HEK293 (cell line): ENCODE measurements around the gene PSTK.

ENCODE experiments used
- CTCF ChIA-PET: fragments of 350-600 bp; formaldehyde crosslinking; extraction: SDS; loops from one replicate; lab custom pipeline; 2021; ENCODE audit warnings: antibody characterized with exemption; lab: Yijun Ruan, JAX
- POLR2A ChIA-PET: fragments of 300-600 bp; formaldehyde crosslinking; extraction: SDS; loops from one replicate; lab custom pipeline; 2020; ENCODE audit warnings: antibody characterized with exemption, inconsistent platforms; lab: Yijun Ruan, JAX
- H3K27ac ChIP-seq: fragments of 200-500 bp; sonication (Bioruptor generic); 2 replicates; pipeline ENCODE4 v1.5.1; 2014; ENCODE audit warnings: low read depth, low read length, control low read depth, inconsistent platforms; ENCODE audit errors: extremely low read depth
- H3K36me3 ChIP-seq, 2 experiments: fragments of 200-500 bp in 1 of 2; sonication (Bioruptor generic) in 1 of 2; 1 replicate in 1 of 2; 2 replicates in 1 of 2; pipeline ENCODE4 v1.5.1; 2014 to 2017; ENCODE audit warnings: inconsistent platforms in 2 of 2, low read length in 2 of 2; ENCODE audit not compliant: control insufficient read depth in 2 of 2, insufficient read depth in 1 of 2
- H3K4me1 ChIP-seq: fragments of 200-500 bp; sonication (Bioruptor generic); 2 replicates; pipeline ENCODE4 v1.5.1; 2014; ENCODE audit warnings: mild to moderate bottlenecking, low read length, inconsistent platforms; ENCODE audit not compliant: control insufficient read depth, insufficient read depth
- H3K4me3 ChIP-seq: 2 replicates; pipeline ENCODE4 v1.5.1; 2011; ENCODE audit warnings: low read depth, mild to moderate bottlenecking, control low read depth, low read length, moderate library complexity
- H3K9me3 ChIP-seq: fragments of 200-500 bp; sonication (Bioruptor generic); 2 replicates; pipeline ENCODE4 v1.5.1; 2014; ENCODE audit warnings: low read depth, low read length, inconsistent platforms; ENCODE audit not compliant: control insufficient read depth, insufficient read depth
- MZF1 ChIP-seq: fragments of 450-650 bp; formaldehyde crosslinking; IDR thresholded peaks from 2 replicates; pipeline ENCODE4 v1.5.1; 2017; ENCODE audit warnings: missing biosample characterization, missing genetic modification characterization, borderline replicate concordance
- OVOL3 ChIP-seq: fragments of 450-650 bp; formaldehyde crosslinking; IDR thresholded peaks from 2 replicates; pipeline ENCODE4 v1.5.1; 2016; ENCODE audit warnings: missing biosample characterization, missing genetic modification characterization
- PRDM6 ChIP-seq: fragments of 450-650 bp; formaldehyde crosslinking; IDR thresholded peaks from 2 replicates; pipeline ENCODE4 v1.5.1; 2017; ENCODE audit warnings: missing biosample characterization, missing genetic modification characterization
- ZBTB21 ChIP-seq: fragments of 450-650 bp; formaldehyde crosslinking; IDR thresholded peaks from 2 replicates; pipeline ENCODE4 v1.5.1; 2017; ENCODE audit warnings: missing biosample characterization, missing genetic modification characterization
- ZNF184 ChIP-seq: fragments of 450-650 bp; IDR thresholded peaks from 2 replicates; pipeline ENCODE4 v1.5.1; 2018; ENCODE audit warnings: missing biosample characterization, mild to moderate bottlenecking, missing genetic modification characterization
- ZNF292 ChIP-seq: fragments of 450-650 bp; formaldehyde crosslinking; IDR thresholded peaks from 2 replicates; pipeline ENCODE4 v1.5.1; 2016; ENCODE audit warnings: low read depth, missing biosample characterization, missing genetic modification characterization, borderline replicate concordance
- ZNF302 ChIP-seq: fragments of 450-650 bp; formaldehyde crosslinking; IDR thresholded peaks from 2 replicates; pipeline ENCODE4 v1.5.1; 2016; ENCODE audit warnings: missing biosample characterization, missing genetic modification characterization, low read depth
- ZNF394 ChIP-seq: fragments of 450-650 bp; formaldehyde crosslinking; IDR thresholded peaks from 2 replicates; pipeline ENCODE4 v1.5.1; 2016; ENCODE audit warnings: missing biosample characterization, missing genetic modification characterization, mild to moderate bottlenecking, moderate library complexity, borderline replicate concordance
- ZNF501 ChIP-seq: fragments of 450-650 bp; formaldehyde crosslinking; IDR thresholded peaks from 2 replicates; pipeline ENCODE4 v1.5.1; 2016; ENCODE audit warnings: missing biosample characterization, missing genetic modification characterization
- ZNF585B ChIP-seq: fragments of 450-650 bp; formaldehyde crosslinking; IDR thresholded peaks from 2 replicates; pipeline ENCODE4 v1.5.1; 2016; ENCODE audit warnings: missing biosample characterization, missing genetic modification characterization
- ZNF629 ChIP-seq: fragments of 450-650 bp; formaldehyde crosslinking; IDR thresholded peaks from 2 replicates; pipeline ENCODE4 v1.5.1; 2017; ENCODE audit warnings: missing biosample characterization, missing genetic modification characterization
- ZNF658 ChIP-seq: fragments of 450-650 bp; formaldehyde crosslinking; IDR thresholded peaks from 2 replicates; pipeline ENCODE4; 2016; ENCODE audit warnings: missing biosample characterization, missing genetic modification characterization
- ZSCAN23 ChIP-seq: fragments of 450-650 bp; formaldehyde crosslinking; IDR thresholded peaks from 2 replicates; pipeline ENCODE4 v1.5.1; 2016; ENCODE audit warnings: missing biosample characterization, missing genetic modification characterization
- TF ChIP-seq, protein P1 (sequence below): fragments of 450-650 bp; formaldehyde crosslinking; IDR thresholded peaks from 2 replicates; pipeline ENCODE4 v1.5.1; 2016; ENCODE audit warnings: missing biosample characterization, missing genetic modification characterization
- TF ChIP-seq, protein P2 (sequence below): fragments of 450-650 bp; formaldehyde crosslinking; IDR thresholded peaks from 2 replicates; pipeline ENCODE4 v1.5.1; 2017; ENCODE audit warnings: missing biosample characterization, missing genetic modification characterization

PSTK gene

GRCh38 chr10:123000155-123000554, 20.0 kb downstream of the PSTK start:
- H3K27ac ChIP-seq: no peak overlapping the region
- peaks cover 8 to 28% of the 10 kb centered on the region in 2 experiments; a peak in 2 of 3 replicates for H3K36me3 ChIP-seq
- TF ChIP-seq ZNF501 (tag by site-specific recombination): no peak
- no peak for TF ChIP-seq OVOL3 (tag by site-specific recombination)
- no peak for TF ChIP-seq ZNF629 (tag by site-specific recombination)
- TF ChIP-seq ZNF585B: no peak
- no peak for TF ChIP-seq ZNF302 (tag by site-specific recombination)
- no peak for TF ChIP-seq ZNF184 (tag by site-specific recombination)
- H3K4me3 ChIP-seq: no peak overlapping the region
- POLR2A ChIA-PET: interaction anchor here (1.2 kb wide), 1 partner anchor 10 kb away, joined by 3 read pairs; no protein-coding TSS in a partner anchor
- peaks cover 23% of the 10 kb centered on the region for H3K4me1 ChIP-seq
- no peaks in the 10 kb centered on the region for H3K9me3 ChIP-seq
- CTCF ChIA-PET: interaction anchor here (1.7 kb wide), 1 partner anchor 17 kb away, joined by 6 read pairs; no protein-coding TSS in a partner anchor

DNA sequence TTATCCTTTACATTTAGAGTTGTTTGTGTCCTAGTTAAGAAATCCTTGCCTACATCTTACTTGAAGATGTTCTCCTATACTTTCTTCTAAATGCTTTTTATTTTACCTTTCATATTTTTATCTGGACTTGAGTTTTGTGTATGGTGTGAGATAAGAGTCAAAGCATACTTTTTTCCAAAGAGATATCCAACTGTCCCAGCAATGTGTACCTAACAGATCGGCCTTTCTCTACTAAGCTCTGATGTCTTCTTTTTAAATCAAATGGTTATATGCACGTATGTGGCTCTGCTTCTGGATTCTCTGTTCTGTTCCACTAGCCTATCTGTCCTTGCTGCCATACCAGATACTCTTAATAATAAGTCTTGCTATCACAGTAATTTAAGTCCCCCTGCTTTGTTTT, 21.2 kb downstream of the PSTK start:
- POLR2A ChIA-PET: no interaction called here
- Histone ChIP-seq H3K4me1 (peaks cover 27% of the 10 kb centered on the region), H3K9me3 (no peaks in the 10 kb centered on the region), H3K27ac (no peak overlapping the region), H3K36me3 (peaks cover 8 to 18% of the 10 kb centered on the region in 2 experiments; a peak in 2 of 3 replicates), H3K4me3 (no peak overlapping the region)
- TF ChIP-seq, protein P1, sequence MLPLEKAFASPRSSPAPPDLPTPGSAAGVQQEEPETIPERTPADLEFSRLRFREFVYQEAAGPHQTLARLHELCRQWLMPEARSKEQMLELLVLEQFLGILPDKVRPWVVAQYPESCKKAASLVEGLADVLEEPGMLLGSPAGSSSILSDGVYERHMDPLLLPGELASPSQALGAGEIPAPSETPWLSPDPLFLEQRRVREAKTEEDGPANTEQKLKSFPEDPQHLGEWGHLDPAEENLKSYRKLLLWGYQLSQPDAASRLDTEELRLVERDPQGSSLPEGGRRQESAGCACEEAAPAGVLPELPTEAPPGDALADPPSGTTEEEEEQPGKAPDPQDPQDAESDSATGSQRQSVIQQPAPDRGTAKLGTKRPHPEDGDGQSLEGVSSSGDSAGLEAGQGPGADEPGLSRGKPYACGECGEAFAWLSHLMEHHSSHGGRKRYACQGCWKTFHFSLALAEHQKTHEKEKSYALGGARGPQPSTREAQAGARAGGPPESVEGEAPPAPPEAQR (tag by site-specific recombination): no peak
- no peak for TF ChIP-seq ZSCAN23 (tag by site-specific recombination)
- no peak for TF ChIP-seq ZBTB21 (tag by site-specific recombination)
- no peak for TF ChIP-seq ZNF394 (tag by site-specific recombination)
- TF ChIP-seq, protein P2, sequence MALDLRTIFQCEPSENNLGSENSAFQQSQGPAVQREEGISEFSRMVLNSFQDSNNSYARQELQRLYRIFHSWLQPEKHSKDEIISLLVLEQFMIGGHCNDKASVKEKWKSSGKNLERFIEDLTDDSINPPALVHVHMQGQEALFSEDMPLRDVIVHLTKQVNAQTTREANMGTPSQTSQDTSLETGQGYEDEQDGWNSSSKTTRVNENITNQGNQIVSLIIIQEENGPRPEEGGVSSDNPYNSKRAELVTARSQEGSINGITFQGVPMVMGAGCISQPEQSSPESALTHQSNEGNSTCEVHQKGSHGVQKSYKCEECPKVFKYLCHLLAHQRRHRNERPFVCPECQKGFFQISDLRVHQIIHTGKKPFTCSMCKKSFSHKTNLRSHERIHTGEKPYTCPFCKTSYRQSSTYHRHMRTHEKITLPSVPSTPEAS (tag by site-specific recombination): no peak
- no peak for TF ChIP-seq ZNF292 (tag by site-specific recombination)
- TF ChIP-seq MZF1: no peak
- TF ChIP-seq ZNF658 (tag by site-specific recombination): no peak
- CTCF ChIA-PET: interaction anchor here (0.6 kb wide), 1 partner anchor 175 kb away, joined by 3 read pairs; no protein-coding TSS in a partner anchor

DNA sequence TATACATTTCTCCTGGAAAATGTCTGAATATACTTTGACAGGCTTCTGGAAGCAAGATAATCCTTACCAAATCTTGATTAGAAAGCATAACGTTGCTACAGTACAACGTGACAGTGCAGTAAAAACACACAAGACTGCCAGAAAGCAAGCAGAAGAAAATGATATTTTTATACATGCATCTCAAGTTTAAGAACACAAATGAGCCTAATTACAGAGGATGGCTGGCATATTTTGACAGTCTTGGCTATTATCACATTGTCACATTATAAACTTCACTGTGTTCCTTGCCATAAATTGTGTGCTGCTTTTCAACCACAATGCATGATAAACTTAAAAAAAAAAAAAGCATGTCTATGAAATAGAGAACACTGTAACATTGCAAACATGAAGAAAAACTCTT, 24.1 kb downstream of the PSTK start:
- Histone ChIP-seq H3K9me3 (no peaks in the 10 kb centered on the region), H3K27ac (no peak overlapping the region), H3K4me1 (peaks cover 30% of the 10 kb centered on the region)
- TF ChIP-seq PRDM6 (peak; percentile 79), ZNF629 (tag by site-specific recombination) (no peak)
- TF ChIP-seq, all 188 proteins: peak for 1
- Histone ChIP-seq H3K4me3 (no peak overlapping the region), H3K36me3 (no peaks in the 10 kb centered on the region)
- CTCF ChIA-PET: interaction anchor here (0.7 kb wide), 1 partner anchor 441 kb away, joined by 3 read pairs; no protein-coding TSS in a partner anchor
- POLR2A ChIA-PET: no interaction called here
